Activated CD4-positive, alpha-beta T cell treated with anti-CD3 and anti-CD28 coated beads, Interleukin-2, amount 50 U/mL, for 1 hour (primary cell): ENCODE data around the gene MACROD2.
"Not testable (repeated sequence)": the region's sequence is repeated elsewhere in the genome, so short reads cannot be mapped to it uniquely, and the experiment has no call there.

ENCODE experiments used
- DNase-seq: peaks from one replicate; pipeline ENCODE4 v3.0.0-alpha.2; 2020

Gene MACROD2

DNA sequence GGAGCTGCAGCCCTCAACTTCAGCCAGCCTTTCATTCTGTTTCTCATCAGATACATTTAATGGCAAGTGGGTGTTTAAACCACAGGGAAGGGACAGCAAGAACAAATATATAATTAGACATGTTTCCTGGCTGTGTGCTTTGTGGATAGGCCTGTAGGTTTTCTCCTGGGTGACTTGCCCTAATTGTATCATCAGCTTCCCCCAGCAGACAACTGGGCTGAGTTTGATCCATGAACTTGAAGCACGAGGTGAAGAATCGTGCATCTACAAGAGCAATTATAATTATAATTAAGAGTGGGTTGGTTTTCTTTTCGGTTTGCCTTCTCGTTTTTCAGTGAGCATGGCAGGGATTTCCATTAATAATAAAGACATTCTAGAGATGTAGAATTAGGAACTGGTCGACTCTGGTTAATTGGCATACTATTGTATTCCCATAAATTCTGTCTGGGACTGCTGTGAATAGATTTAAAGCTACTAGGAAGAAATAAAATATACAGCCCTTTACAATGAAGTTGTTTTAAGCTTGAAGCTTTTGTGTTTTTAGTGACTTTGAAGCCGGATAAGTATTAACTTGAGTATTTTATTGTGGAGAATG is 1525.7 kb downstream of the MACROD2 start:
- DNase-seq: no peak

DNA sequence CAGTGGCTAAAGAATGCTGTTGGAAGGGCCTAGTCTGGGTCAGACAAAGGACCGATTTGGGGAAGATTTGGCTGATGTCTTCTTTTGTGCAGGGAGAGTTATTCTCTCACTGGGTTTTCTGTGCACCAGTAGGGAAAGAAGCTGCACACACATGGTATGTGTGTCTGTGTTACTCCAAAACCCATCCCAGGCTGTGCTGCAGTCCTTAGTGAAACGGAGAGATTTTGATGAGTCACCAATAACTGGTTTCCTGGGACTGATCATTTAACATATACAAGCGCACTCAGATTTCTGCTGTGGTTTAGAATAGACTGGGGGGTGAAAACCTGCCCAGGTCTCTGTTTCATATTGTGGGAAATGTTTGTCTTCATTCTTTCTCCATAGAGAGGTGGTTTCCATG is 1528.1 kb downstream of the MACROD2 start:
- no peak for DNase-seq

DNA sequence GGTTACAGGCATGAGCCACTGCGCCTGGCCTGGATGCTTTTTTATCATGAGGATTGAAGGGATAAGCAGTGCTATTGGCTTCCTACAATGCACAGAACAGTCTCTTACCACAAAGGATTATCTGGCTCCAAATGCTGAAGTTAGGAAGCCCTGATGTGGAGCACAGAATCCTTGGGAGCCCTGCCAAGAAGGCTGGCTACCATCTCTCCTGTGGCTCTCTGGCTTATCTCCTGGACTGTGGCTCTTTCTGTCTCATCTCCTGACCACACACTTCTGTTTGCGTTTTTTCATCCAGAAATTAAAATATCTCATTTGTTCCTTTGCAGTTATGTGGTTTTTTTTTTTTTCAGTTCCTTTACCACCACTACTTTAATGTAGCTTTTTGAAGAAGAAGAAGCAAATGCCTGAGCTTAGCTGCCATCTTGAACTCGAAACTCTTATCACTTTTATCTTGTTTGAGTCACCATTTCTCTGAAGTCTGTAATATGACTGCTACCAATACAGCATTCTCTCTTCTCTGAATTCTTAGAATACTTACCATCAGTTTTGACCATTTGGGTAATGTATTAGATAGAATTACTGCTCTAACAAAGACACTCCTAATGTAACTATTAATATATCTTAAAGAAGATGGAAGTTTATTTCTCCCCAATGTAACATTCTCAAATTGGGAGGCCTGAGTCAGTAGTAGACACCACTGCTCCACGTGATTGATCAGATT is 1533.2 kb downstream of the MACROD2 start:
- DNase-seq: no peak

DNA sequence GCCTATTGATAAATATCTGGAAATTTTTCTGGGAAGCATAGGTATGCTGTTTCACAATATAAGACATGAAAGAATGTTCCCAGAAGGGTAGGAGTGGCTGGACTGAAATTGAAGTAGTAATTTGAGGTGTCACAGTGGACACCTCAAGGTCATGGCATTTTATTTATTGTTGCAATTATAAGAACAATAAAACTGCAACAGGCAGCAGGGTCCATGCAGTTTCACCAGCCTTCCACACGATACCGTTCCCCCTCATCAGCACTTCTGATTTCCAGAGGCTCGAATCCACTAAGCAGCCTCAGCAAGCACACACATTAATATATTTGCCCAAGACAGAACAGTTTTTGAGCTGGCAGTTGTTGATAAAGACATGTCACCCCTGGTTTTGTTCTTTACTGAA is 1540.5 kb downstream of the MACROD2 start:
- DNase-seq: no peak

DNA sequence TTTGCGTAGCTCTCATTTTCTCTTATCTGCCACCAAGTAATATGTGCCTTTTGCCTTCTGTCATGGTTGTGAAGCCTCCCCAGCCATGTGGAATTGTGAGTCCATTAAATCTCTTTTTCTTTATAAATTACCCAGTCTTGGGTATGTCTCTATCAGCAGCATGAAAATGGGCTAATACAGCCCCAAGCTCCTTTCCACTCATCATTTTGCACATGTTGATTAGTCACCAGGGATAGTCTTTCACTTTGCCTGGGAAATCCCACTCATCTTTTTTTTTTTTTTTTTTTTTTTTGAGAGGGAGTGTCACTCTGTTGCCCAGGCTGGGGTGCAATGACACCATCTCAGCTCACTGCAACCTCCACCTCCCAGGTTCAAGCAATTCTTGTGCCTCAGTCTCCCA is 1541.9 kb downstream of the MACROD2 start:
- DNase-seq: not testable (repeated sequence)

DNA sequence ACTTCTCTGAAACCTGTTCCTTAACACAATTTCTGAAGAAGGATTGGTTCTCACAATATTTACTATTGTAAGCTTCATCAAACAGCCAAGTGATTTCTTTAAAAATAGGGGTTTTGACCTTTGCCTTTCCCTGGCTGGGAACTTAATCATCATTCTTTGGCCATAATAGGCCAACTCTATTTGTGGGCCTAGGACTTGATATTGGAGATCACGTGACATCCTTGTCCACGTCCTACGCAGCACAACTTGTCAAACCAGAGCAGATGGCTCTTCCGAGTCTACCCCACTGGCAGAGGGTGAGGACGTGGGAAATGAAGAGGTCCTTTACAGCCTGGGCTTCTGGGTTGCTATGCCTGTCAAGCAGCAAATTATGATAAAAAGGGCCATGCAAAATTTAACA is 1547.3 kb downstream of the MACROD2 start:
- no peak for DNase-seq

DNA sequence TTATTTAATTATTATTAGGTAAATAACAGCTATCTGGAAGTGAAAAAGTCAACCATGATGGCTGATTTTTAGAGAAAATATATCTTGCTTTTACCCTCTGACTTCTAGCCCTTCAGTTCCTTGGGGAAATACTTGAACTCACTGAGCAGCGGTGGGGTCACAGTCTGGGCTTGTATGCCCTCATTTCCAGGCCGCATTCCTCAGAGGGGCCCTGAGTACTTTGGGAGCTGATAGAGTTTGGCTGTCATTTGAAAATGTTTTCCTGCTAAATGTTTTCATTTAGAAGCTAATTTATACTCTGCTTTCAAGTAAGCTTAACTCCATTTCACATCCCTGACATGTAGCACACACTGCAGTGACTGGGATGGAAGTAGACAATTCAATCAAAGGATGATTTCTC is 1549.4 kb downstream of the MACROD2 start:
- no peak for DNase-seq

DNA sequence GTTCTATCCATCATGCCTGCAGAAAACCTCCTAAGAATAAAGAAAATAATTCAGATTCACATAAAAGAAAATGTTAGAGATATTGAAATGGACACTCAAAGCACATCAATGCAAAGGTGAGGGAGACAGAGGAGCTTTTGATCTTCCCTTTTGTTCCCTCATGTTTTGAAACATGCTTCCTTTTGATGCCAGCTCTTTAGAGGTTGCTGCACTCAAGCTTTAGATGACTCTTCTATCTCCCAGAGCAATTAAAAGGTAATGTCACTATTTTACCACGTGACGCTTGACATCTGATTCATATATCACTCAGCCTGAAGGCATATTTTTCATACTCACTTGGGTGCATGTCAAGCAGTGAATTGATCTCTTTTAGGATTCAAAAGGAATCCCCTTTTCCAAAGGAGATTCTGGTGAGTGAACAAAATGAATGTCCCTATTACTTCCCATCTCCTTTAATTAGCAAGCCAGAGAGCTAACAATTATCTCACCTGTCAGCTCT is 1551.3 kb downstream of the MACROD2 start:
- DNase-seq: no peak

DNA sequence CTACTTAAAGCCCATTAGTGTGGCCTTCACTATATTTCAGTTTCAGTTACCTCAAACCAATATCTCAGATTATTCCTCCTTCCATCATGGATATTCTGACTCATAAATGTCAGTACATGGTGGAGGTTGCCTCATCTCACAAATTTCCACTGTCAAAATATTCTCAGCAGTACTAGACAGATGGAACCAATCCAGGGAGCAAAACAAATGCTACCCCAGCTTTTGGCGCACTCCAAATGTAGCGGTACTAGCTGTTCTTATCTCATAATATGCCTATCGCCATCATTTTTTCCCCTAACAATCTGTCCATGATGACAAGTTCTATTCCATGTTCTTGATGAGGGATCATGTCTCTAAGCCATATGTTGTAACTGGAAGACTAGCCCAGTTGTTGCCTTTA is 1551.8 kb downstream of the MACROD2 start:
- no peak for DNase-seq

DNA sequence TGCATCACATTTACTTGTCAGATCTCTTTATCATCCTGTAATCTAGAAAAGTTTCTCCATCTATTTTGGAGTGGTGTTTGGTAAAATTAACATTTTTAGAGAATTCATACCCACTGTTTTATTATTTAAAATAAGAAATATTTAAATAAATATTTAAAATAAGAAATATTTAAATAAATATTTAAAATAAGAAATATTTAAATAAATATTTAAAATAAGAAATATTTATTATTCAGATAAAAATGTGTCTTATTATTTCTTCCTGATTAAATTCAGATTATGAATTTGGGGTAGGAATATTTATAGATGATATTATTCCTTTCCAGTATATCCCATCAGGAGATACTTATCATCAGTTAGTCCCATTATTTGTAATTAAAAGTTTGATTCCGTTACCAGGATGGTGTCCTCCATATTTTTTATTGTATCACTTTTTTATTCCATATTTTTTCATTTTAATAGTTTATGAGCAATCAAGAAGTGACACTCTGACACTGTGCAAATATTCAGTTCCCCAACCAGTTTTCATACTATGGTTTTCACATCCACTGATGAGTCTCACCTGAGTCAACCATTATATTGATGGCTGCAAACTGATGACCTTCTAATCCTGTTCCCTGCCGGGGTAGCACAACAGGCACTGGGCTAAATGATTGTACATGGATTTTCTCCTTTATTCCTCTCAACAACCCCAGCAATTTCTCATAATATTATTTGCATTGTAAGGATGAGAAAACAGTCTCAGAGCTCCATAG is 1555.0 kb downstream of the MACROD2 start:
- DNase-seq: no peak

DNA sequence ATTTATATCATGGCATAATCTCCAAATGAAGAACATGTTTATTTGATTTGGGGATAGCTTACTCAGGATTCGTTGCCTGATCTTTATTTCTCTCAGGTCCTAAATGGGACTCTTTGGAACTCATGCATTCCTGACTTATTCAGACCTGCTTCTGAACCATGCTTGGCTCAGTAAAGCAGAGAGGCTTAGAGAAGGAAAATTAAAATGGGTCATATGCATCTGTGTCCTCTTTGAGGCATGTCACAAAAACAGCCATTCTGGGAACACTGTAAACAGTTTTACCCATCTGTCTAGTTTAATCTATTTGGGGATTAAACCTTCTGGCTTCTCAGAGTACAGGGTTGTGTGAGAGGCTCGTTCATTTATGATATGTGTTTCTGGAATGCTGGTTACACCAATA is 1560.6 kb downstream of the MACROD2 start:
- DNase-seq: no peak

DNA sequence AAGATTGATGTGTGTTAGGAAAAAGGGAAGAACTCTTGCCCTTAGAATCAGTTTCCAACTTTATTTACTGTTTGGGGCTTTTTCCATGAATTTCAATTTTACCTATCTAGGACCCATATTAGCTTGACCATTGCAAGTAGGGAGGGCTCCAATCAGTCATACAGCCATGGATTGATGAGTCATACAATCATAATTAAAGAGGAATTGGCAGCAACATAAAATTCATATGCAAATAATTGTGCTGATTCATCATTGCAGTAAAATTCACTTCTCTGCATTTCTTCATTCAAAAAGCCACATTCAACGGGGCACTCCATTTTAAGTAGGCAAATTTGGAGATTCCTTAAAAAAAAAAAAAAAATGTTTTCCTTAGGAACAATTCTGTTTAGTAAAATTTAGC is 1561.6 kb downstream of the MACROD2 start:
- DNase-seq: no peak

DNA sequence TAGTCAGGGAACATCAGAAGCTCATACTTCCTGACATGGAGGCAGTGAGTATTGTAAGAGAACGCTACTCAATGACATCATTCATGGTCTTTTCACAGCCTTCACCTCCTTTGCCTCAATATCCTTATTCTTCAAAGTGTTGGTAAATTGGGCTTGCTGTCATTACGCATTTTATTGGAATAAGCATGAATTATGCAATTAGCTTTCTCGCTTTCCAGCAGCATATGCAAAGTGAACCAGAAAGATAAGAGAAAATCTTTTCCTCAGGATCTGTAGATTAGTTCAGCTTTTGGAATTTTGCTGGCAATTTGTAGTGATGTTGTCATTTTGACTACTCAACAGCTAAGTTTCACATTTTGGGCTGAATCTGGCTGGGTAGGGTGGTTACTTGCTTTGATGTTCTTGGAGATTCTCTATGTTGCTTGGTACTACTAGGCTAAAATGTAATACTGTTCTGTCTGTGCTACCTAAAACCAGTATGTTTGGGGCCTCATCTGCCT is 1565.8 kb downstream of the MACROD2 start:
- DNase-seq: no peak

DNA sequence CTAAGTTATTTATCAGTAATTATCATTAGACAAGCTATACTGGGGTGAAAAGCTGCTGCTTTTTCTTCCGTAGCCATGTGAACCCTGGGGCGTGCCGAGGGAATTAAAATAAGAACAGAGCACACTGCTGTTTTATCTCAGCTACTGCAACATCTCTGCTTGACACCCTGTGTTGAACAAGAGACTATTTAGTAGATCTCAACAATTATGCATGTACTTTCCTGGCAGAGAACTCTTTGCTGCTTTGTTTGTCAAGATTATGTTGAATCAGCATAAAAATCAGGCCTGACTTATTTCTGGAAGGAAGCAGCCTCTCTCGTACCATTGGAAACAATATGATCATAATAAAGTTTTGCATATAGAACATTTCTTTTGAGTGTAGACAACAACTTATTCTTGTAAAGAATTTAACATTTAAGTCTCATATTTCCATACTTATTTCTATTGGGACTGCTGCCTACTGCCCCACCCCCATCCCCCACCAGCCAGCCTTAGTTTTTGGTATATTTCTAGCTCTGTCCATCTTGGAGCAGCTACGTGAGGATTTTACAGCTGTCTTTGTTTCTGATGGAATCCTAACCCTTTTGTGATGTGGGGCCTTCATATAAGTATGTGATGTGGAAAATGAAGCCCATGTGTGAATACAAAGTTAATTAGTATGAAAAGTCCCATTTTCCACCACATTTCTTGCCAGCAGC is 1566.5 kb downstream of the MACROD2 start:
- no peak for DNase-seq

DNA sequence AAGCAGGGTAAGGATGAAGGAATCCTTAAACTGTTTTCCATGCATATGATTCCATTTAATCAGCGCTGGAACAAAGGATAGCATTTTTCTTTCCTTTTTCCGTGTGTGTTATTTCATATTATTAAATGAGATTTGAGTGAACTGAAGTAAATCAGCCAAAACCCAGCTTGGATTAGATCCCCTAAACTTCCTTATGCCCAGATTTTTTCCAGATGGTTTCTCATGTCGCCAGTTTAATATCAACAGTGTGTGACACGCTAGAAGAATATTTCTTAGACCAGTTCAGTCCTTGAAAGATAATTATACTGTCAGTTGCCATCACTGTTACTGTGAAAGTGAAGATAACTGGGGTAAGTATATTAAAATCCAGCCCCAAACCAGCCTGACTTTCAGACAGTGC is 1568.5 kb downstream of the MACROD2 start:
- DNase-seq: no peak

DNA sequence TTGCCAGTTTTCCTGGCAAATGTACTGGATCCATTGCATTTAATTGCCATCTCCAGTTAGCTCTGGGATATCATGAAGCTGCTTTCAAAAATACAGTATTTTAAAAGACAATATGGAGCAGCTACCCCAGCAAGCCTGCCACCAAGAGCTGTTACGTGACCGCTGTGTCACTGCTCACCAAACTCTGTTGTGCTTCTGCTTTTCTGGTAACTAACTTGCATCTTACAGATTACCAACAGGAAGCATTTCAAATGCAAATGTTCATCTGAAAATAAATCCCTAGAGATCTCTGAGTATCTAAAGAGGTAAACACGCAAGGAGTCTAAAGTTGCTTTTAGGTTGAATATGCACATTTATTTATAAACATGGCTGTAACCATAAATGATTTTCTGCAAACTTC is 1569.7 kb downstream of the MACROD2 start:
- DNase-seq: no peak

DNA sequence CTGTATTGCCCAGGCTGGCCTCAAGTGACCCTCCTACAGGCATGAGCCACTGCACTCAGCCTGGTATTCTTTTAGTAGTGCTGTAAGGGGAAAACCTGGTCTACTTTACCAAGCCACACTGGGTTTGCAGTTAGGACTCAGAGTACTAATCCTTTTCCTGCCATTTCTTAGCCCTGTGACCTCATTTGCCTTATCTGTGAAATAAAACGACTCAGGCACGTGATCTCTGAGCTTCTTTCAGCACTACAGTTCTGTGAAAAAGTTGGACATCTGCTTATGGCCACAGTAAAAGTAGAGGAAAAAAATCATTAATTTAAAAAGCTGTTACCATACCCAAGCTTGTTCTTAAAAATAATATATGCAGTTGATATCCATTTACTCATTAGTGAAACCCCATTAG is 1570.5 kb downstream of the MACROD2 start:
- no peak for DNase-seq

DNA sequence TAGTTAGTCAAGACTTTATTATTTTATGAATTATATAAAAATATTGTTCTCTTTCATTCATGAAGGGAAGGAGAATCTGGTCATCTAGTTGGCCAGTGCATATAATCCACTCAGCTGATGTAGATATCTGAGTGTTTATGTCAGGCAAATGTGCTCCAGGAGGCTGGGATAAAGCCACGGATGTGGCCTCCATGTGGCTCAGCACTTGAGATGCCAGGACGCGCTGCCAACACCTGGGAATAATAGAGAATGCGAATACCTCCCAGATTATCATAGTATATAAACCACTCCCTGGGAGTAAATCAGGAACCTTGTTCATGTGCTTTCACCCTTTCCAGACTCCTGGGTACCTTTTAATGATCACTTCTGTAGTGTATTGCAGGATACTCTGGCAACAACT is 1571.9 kb downstream of the MACROD2 start:
- no peak for DNase-seq

DNA sequence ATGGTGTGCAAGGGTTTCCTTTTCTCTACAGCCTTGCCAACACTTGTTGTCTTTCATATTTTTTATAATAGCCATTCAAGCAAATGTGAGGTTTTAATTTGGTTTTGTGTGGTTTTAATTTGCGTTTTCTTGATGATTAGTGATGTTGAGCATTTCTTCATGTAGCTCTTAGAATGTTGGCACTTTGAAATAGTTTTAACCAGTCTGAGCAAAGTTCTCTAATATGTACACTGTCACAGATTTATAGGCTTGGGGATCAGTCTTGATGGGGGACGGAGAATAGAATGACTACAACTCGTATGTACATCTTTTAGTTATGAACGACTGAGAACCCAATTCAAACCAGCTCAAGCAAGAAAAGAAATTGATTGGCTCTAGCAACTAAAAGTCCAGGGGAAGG is 1574.8 kb downstream of the MACROD2 start:
- no peak for DNase-seq

DNA sequence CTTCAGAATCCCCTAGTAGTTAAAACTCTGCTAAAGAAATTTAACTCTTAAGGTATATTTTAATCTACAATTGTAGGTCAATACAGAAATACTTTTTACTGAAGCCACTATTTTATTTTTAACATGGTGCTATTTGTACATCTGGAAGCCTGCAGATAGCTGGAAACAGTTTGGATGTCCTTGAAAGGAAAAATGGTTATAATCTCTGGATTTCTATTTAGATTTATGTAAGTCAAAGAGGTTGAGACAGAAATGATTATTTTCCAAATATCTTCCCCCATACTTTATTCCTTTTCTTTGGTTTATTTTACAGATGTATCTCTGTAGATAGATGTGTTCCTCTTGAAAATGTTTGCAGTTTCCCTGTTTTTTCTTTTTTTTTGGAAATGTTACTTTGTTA is 1575.7 kb downstream of the MACROD2 start:
- DNase-seq: no peak

DNA sequence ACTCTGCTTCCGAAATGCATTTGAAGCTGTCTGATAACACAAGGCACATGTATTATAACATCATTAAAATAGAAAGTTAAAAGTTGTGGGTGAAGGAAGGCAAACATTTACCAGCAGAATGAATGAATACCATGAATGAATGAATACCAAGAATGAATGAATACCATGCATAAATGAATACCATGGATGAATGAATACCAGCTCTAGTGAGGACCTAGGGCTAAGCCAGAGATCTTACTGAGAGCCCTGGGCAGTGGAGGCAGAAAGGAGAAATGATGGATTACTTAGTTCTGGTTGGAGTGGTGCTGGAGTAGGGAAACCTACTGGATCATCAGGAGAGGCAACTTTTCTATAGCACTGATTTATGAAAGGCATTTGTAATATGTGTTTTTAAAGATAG is 1579.9 kb downstream of the MACROD2 start:
- DNase-seq: no peak

DNA sequence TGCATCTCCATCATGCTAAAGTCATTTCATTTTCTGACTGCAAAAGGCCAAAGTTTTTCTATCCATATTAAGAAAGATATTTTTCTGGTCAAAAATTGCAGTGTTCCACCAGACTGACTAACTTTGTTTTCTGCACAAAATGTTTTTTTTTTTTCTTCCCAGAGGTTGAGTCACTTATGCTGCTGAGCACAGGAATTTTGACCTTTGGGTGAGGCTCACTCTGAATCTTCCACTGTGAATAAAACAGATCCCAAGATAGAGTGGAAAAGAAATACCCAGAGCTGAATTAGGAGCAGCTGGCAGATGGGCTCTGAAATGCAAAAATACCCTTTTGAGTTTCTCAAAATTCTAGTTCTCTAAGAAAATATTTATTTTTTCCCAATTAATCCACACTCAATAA is 1581.1 kb downstream of the MACROD2 start:
- DNase-seq: no peak

DNA sequence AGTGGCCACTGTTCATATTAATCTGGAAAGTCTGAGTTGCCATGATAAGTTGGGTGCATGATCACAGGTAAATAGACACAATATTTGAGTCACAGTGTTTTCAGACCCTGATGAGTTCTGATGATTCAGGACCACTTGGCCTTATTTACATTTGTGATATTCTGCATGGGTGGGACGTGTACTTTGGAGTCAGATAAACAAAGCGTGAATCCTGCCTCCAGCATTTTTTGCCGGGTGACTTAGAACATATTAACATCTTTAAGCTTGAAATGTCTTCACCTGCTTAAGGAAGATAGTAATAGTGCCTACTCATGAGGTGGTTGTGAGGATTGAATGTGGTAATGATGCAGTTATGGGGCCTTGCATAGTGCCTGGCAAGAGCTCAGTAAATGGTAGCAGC is 1582.8 kb downstream of the MACROD2 start:
- no peak for DNase-seq
